ENCODE measurements around the gene LINC00237. TPM values are rescaled to one million over a fixed set of nuclear protein-coding genes. Genes with fewer than 3 reads are reported as not detected.
A peak's percentile ranks its signal among the peaks of the same experiment; 100 is the strongest.

LINC00237 gene
- under 1 TPM in 1 of 4 donors, not detected in 3; 0.83 TPM for total RNA-seq

DNA sequence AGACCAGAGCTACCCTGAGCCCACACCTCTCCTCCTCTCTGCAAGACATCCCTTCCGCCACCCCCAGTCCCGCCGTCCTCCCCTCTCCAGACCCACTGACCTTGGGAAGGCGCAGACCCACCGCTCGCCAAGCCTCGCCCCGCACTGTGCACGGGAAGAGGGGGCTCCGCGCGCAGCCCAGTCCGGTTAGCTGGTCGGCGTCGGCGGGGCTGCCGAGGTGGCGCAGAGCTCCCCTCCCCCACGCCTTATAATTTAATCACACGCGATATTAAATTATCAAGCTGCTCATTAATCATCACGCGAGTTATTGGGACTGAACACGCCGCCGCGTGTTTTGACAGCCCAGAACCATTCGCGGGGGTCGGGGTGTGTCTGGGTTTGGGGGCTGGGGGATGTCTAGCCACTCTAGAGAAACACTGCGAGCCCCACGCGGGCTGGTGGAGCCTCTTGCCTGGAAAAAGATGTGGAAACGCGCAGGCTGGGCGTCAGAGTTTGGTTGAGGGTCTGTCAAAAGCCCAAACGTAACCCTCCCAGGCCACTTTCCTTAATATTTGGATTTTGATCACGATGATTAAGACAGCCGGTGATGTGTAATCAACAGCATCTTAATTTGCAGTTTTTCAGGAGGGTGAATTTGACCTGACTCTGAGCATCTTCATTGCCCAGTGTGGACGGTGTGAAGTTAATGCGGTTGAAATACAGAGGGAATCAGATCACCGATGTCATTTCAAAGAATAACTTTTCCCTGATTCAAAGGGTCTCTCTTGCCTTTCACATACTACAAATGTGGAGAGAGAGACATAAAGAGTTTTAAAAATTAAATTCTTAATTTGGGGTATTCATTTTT lies at the start of gene LINC00237:
Gene LINC00237, minus strand, starts transcription at position 188 of the 847 bp plus-strand sequence.
- WGBS = 9% methylated on average over 42 of the region's 43 CpGs
- Histone ChIP-seq H3K4me3 (peak within 1 kb of the TSS; percentile 30), H3K36me3 (no peaks in the 10 kb centered on the region), H3K27me3 (peaks cover 75% of the 10 kb centered on the region), H3K9me3 (no peaks in the 10 kb centered on the region), H3K4me1 (peaks cover 40% of the 10 kb centered on the region), H3K27ac (no peak within 1 kb of the TSS)
- no peak for DNase-seq (ENCODE audit: low spot score in 2 of 2)
- TF ChIP-seq POLR2A (IDR thresholded peaks at IDR 0.05) = no peak
- TF ChIP-seq EP300 (IDR thresholded peaks at IDR 0.05) = no peak
- TF ChIP-seq POLR2AphosphoS5 (IDR thresholded peaks at IDR 0.05) = no peak
- TF ChIP-seq, protein P1, sequence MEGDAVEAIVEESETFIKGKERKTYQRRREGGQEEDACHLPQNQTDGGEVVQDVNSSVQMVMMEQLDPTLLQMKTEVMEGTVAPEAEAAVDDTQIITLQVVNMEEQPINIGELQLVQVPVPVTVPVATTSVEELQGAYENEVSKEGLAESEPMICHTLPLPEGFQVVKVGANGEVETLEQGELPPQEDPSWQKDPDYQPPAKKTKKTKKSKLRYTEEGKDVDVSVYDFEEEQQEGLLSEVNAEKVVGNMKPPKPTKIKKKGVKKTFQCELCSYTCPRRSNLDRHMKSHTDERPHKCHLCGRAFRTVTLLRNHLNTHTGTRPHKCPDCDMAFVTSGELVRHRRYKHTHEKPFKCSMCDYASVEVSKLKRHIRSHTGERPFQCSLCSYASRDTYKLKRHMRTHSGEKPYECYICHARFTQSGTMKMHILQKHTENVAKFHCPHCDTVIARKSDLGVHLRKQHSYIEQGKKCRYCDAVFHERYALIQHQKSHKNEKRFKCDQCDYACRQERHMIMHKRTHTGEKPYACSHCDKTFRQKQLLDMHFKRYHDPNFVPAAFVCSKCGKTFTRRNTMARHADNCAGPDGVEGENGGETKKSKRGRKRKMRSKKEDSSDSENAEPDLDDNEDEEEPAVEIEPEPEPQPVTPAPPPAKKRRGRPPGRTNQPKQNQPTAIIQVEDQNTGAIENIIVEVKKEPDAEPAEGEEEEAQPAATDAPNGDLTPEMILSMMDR (IDR thresholded peaks at IDR 0.05) = no peak

DNA sequence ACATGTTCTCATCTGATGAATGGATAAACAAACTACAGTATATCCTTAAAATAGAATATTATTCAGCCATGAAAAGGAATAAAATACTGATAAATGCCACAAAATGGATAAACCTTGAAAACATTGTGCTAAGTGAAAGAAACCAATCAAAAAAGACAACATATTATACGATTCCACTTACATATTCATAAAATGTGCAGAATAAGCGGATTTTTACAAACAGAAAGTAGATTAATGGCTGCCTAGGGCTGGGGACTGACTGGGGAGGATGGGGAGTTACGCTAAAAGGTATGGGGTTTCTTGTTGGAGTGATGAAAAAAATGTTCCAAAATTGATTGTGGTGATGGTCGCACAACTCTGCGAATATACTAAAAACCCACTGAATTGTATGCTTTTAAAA lies 49.1 kb upstream of the LINC00237 start:
- peaks cover 4% of the 10 kb centered on the region for H3K36me3 ChIP-seq
- TF ChIP-seq EP300 (IDR thresholded peaks at IDR 0.05) = no peak
- no peak for TF ChIP-seq POLR2AphosphoS5 (IDR thresholded peaks at IDR 0.05)
- TF ChIP-seq, protein P1 (IDR thresholded peaks at IDR 0.05) = no peak
- no peak for DNase-seq (ENCODE audit: low spot score in 2 of 2)
- no peaks in the 10 kb centered on the region for H3K4me1 ChIP-seq
- no peaks in the 10 kb centered on the region for H3K27me3 ChIP-seq
- no peaks in the 10 kb centered on the region for H3K9me3 ChIP-seq
- H3K4me3 ChIP-seq = no peak overlapping the region
- 96% methylated on average over 5 of the region's 5 CpGs for WGBS
- H3K27ac ChIP-seq = no peak overlapping the region

DNA sequence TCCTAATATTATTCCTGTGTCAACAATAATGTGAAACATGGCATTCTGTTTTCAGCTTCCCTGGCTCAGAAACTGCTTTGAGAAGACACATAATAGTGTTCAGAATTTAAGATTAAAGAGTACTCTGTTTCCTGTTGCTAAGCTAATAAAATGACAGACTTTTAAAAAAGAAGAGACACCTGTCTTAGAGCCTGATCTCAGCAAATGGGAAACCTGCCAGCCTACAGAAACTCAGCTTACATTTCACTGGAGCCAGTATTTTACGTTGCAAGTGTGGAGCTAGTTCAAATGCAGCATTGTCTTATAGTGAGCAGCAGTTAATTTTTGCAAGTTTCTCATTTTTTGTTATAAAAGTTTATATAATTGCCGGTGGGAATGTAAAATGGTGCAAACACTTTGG lies 48.5 kb upstream of the LINC00237 start:
- Histone ChIP-seq H3K27me3 (no peaks in the 10 kb centered on the region), H3K27ac (no peak overlapping the region), H3K36me3 (peaks cover 5% of the 10 kb centered on the region), H3K4me3 (no peak overlapping the region), H3K9me3 (no peaks in the 10 kb centered on the region), H3K4me1 (no peaks in the 10 kb centered on the region)
- TF ChIP-seq POLR2A (IDR thresholded peaks at IDR 0.05) (no peak), EP300 (IDR thresholded peaks at IDR 0.05) (no peak), POLR2AphosphoS5 (IDR thresholded peaks at IDR 0.05) (no peak)
- TF ChIP-seq, protein P1 (IDR thresholded peaks at IDR 0.05) = no peak
- DNase-seq (ENCODE audit: low spot score in 2 of 2) = no peak
- 47% methylated on average over 2 of the region's 2 CpGs for WGBS

DNA sequence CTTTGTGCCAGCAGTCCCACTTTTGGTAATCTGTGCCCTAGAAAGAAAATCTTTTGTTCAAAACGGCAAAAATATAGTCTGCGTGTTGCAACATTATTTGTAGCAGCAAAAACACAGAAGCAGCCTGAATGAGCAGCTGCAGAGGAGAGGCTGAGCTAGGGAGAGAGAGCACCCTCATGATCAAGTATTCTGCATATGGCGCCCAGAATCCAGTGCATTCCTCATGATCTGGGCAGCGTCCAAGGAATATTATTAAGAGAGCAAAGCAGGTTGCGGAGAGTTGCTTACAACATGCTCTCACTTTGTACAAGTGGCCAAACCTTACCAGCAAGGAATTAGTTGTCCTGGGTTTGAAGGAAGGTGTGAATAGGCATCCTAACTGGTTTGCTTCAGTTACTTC lies 45.6 kb upstream of the LINC00237 start:
- Histone ChIP-seq H3K27ac (no peak overlapping the region), H3K9me3 (no peaks in the 10 kb centered on the region), H3K36me3 (peaks cover 18% of the 10 kb centered on the region), H3K4me3 (no peak overlapping the region), H3K27me3 (no peaks in the 10 kb centered on the region), H3K4me1 (no peaks in the 10 kb centered on the region)
- WGBS = 74% methylated on average over 5 of the region's 5 CpGs
- TF ChIP-seq, protein P1 (IDR thresholded peaks at IDR 0.05) = no peak
- TF ChIP-seq POLR2A (IDR thresholded peaks at IDR 0.05) = no peak
- no peak for TF ChIP-seq POLR2AphosphoS5 (IDR thresholded peaks at IDR 0.05)
- no peak for TF ChIP-seq EP300 (IDR thresholded peaks at IDR 0.05)
- no peak for DNase-seq (ENCODE audit: low spot score in 2 of 2)

DNA sequence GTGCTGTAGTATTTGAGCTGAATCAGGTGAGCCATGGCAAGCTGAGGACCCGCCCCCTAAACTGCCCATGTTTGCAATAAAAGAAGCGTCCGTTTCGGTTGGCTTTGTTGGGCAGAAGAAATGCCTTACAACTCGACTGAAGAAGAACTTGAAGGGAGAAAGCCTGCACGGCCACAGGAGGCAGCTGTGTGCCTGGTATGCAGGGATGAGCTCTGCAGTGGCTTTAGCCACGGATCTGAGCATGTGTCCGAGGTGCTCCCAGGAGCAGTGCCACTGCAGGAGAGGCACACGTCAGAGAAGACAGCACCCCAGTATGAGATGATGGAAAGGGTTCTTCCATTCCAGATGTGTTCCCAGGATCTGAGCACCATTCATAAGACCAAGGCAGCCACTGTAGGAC lies 43.2 kb upstream of the LINC00237 start:
- Histone ChIP-seq H3K27me3 (no peaks in the 10 kb centered on the region), H3K9me3 (no peaks in the 10 kb centered on the region), H3K4me3 (no peak overlapping the region), H3K36me3 (peaks cover 21% of the 10 kb centered on the region), H3K27ac (no peak overlapping the region), H3K4me1 (no peaks in the 10 kb centered on the region)
- TF ChIP-seq POLR2AphosphoS5 (IDR thresholded peaks at IDR 0.05) = no peak
- TF ChIP-seq, protein P1 (IDR thresholded peaks at IDR 0.05) = no peak
- no peak for TF ChIP-seq POLR2A (IDR thresholded peaks at IDR 0.05)
- no peak for TF ChIP-seq EP300 (IDR thresholded peaks at IDR 0.05)
- no peak for DNase-seq (ENCODE audit: low spot score in 2 of 2)
- WGBS = 93% methylated on average over 6 of the region's 9 CpGs
